GM19452 (cell line): ENCODE data around the gene MRPL37.
"Not testable (repeated sequence)": the region's sequence is repeated elsewhere in the genome, so short reads cannot be mapped to it uniquely, and the experiment has no call there.

Experiments used
- ATAC-seq: cut with Tn5 transposase; IDR thresholded peaks from one replicate; pipeline ENCODE4 v1.9.1; 2021; ENCODE audit not compliant: unreplicated experiment

MRPL37 gene

GRCh38 chr1:54219688-54220003 lies 19.7 kb downstream of the MRPL37 start:
- ATAC-seq: no peak

DNA sequence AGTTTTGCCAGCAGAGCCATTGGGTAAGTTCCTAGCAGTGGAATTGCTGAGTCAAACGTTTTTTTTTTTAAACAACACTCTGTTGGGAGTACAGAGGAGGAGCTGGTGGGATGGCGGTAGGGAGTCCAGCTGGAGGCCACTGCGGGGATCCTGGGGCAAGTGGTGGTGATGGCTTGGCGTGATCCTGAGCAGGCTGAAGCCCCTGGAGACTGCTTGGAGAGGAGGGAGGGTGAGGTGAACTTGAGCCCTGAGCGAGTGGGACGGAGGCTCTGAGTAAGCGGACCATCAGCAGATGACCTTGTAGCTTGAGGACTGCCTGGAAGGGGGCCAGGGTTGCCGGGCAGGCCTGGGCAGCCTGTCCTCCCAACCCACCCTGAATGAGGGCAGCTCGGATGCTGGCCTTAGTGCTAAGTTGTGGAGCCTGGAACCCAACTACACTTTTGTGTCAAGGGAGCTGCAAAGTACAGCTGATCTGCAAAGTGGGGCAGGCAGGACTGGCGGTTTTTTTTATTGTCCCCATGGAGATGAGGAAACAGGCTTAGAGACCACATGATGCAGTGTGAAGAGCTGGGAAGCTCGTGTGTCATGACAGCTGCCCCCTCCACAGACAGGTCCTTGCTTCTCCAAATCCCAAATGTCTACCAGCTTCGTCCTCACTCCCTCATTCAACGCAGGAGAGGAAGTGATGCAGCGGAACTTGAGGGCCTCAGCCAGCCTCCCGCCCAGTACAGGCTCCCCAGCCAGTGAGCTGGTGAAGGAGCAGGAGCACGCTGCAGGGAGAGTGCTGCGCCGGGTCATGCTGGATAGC lies 20.2 kb downstream of the MRPL37 start:
- no peak for ATAC-seq

DNA sequence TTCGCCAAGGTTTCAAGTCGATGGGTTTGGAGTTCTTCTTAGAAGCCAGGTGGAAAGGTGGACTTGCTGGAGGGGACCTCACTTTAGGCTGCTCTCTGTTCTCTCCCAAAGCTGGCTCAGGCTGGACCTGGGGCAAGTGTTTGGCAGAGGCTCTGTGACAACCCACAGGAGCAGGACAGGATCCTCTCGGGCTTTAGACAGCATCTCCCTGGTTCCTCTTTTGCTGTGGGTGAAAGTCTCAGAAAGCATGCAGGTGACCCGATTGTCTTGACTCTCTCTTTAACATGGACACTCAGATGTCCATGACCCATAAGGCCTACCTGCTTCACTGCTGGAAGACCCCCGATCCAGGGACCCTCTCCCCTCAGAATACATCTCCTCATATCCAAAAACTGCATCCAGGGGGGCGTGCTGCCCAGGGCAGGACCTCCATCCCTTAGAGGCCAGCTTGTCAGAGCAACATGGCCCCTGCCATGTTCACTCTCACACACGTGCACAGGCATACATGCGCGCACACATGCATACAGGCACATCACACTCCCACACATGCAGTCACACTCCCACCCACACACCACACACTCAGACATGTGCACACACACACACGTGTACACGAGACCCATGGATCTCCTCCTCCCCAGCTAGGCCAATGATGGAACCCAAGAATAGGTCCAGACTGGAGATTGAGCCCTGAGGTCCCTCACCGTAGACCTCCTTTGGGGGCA lies 21.3 kb downstream of the MRPL37 start:
- no peak for ATAC-seq

DNA sequence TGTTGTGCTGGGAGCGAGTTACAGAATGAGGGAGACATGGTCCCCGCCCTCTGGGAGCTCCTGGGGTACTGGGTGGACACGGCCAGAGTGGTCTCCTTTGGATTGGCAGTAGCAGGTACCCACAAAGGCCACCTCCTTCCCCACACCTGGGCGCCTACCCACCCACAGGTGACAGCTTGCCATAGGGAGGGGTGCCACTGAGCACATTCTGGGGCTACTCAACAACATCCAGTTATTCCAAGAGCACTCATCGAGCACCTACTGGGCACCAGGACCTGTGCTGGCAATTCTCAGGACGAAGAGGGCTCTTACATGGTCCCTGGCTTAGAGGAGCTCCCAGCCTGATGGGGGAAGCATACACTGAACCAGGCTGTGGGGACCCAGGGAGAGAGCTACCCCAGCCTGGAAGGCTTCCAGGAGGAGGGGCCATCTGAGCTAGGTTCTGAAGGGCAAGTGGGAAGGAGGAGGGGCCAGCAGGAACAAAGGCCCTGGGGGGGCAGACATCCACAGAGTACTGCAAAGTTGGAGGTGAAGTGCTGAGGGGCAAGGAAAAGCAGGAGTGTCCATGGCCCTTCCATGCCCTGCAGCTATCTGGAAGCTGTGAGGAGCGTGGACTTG lies 22.0 kb downstream of the MRPL37 start:
- no peak for ATAC-seq

DNA sequence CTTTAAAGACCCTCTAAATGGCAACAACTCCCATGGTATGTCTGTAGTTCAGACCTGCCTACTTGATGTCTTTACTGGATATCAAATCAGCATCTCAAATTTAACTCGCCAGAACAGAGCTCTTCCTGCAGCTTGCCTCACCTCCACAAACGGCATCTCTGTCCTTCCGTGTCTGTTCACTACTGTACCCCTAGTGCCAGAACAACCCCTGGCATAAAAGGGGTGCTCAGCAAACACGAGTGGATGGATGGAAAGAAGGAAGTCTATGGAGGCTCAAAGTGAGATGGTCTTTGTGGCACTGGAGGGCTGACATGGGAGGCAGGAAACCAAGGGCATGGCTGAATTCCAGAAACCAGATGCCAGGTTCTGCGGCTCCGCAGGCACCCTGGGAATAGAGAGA lies 22.7 kb downstream of the MRPL37 start:
- ATAC-seq: no peak

DNA sequence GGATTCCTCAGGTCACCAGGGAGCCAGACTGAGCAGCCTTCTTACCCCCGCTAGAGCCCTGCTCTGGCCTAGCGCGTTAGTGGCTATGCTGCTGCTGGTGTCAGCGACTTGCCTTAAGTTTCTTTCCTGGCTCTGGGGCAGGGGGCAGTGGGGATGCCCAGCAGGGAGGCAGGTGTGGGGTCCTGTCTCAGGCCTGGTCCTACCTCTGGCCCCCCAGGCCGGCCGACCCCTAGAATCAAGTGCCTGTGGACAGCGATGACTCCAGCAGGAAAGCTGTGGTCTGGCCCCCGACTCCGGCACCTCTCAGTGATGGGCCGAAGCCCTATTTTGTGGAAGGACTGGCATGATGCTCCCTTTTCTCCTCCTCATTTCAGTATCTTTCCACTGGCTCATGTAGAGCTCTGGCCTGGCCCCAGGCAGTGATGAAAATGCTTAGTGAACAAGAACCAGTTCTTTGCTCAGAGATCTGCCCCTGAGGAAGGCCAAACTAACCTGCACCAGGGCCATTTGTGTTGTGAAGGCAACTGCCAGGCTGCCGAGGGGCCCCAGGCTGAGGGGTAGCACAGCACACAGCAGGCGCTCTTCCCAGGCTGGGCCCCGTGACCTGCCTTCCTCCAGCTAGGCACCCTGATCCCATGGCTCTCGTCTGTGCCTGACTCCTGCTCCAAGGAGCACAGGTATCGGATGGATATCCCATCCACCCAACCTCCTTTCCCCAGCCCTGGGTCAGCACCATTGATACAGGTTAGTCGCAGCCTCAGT lies 23.7 kb downstream of the MRPL37 start:
- ATAC-seq: no peak

GRCh38 chr1:54224233-54224632 lies 24.3 kb downstream of the MRPL37 start:
- ATAC-seq: no peak

- no peak for ATAC-seq
Measured at GRCh38 chr1:54225378-54225777, 25.4 kb downstream of the MRPL37 start.

DNA sequence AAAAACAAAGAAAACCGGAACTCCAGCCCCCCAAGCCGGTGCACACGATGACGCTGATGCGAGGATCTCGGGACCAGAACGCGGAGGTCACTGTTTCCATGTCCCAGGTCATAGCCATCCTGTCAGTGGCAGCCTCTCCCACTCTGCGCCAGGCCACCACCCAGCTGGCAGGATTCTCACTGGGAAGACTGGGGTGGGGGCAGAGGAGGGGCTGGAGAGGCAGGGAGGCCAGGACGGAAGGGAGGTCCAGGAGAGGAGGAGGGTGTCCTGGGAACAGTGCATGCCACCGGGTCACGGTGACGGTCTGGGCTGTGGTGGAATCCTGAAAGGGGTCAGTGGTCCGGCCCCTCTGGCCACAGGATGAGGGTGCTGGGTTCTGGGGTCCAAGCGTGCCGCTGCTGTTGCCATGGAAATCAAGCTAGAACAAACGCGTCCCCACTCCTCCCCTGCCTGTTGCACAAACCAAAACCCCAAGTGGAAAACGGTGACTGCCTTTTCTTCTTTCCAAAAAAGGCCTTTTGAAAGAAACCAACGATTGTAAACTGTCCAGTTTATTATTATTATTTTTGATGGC lies 26.1 kb downstream of the MRPL37 start:
- ATAC-seq: no peak

- no peak for ATAC-seq
Measured at GRCh38 chr1:54227091-54227602, 27.2 kb downstream of the MRPL37 start.

- ATAC-seq: no peak
Measured at GRCh38 chr1:54227891-54228310, 27.9 kb downstream of the MRPL37 start.

- no peak for ATAC-seq
Measured at GRCh38 chr1:54228638-54229079, 28.7 kb downstream of the MRPL37 start.

DNA sequence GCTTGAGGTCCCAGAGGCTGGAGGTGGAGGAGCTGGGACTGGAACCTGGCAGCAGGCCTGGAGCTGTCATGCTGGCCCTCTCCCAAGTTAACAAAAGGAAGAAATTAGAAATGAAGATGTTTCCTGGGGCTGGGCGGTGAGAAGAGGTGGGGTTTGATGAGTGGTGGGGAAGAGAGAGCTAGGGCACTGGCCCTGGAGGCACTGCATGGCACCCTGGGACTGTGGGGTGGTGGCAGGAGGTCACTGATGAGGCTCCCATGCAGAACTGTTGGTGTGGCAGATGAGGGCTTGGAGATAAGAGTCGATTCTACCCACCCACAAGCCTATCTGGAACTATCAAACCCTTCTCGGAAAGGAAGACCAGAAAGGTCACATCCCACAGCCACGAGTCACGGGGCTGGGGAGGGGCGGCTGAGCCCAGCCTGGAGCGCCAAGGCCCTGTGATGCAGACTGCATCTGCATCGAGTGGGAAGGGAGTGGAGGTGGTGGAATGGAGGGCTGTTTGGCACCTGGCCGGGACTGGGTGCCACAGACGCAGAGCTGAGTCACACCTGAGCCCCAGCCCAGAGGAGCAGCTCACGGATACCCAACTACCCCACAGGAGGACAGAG lies 29.4 kb downstream of the MRPL37 start:
- ATAC-seq: no peak

GRCh38 chr1:54230507-54231339 lies 30.8 kb downstream of the MRPL37 start:
- ATAC-seq: no peak

DNA sequence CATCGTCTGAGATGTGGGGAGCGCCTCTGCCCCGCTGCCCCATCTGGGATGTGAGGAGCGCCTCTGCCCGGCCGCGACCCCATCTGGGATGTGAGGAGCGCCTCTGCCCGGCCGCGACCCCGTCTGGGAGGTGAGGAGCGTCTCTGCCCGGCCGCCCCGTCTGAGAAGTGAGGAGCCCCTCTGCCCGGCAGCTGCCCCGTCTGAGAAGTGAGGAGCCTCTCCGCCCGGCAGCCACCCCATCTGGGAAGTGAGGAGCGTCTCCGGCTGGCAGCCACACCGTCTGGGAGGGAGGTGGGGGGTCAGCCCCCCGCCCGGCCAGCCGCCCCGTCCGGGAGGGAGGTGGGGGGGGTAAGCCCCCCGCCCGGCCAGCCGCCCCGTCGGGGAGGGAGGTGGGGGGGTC lies 33.2 kb downstream of the MRPL37 start:
- ATAC-seq: not testable (repeated sequence)

DNA sequence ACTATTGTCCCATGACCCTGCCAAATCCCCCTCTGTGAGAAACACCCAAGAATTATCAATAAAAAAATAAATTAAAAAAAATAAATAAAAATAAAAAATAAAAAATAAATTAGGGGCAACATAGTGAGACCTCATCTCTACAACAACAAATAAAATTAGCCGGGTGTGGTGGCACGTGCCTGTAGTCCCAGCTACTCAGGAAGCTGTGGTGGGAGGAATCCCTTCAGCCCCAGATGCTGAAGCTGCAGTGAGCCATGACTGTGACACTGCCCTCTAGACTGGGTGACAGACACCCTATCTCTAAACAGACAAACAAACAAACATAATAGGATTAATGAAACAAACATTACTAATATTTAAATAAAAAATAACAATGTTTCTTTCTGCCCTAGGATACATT lies 34.3 kb downstream of the MRPL37 start:
- no peak for ATAC-seq

DNA sequence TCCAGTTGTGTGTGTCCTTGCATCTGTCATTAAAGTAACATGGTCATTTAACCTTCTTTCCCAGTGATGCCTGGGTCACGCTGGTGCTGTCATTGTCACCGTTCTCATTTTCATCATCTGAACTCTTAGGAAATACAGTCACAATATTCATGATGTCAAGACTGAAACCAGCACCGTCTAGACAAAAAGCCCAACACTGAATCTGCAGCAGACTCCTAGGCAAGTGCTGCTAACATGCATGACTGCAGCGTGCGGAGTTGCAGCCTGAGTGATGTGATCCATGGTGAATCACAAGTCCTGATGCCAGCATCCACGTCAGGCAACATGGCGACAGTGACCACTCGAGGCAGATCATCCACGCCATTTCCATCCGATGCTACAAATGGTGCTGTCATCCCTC lies 37.6 kb downstream of the MRPL37 start:
- no peak for ATAC-seq

DNA sequence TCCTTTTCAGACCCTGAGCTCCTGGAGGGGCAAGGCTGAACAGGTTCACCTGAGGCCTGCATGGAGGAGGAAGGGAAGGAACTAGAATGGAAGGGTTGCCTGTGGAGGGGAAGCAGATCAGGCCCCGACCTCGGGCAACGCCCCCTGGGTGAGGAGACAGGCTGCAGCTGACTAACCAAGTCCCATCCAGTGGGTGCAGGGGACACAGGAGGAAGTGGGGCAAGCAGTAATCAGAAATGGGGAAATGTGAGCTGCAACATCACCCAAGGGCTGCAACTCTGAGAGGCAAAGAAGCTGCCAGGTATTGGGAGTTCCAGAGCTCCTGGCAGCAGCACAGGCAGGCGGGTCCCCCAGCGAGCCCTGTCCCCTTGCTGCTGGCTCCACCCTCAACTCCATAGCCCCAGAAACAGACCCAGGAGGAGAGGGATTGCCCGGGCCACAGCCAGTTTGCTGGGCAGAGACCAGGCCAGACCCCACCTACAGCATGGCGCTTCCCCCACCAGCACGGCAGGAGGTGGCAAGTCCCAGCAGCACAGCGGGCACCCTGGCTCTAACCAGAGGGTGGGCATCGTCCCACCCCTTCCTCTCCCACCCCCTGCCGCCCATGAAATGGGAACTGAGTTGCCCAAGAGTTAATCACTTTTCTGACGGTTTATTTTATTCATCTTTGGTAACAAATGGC lies 38.5 kb downstream of the MRPL37 start:
- no peak for ATAC-seq

DNA sequence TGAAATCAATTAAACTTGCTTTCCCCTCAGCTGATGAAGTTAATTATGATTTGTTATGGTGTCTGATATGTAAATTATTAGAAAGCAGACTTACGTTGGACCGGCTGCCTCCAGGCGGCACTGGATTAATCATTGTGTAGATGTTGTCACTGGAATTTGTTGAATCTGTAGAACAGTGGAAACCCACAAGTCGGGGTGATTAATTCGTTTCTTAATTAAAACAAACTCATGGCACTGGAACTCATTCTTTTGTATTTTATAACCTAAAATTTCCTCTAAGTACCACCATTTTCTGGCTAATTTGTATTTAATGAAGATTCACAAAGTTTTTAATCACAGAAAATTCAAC lies 39.0 kb downstream of the MRPL37 start:
- ATAC-seq: no peak
